ENCODE results near the gene SLC30A7. TPM values are rescaled to one million over a fixed set of nuclear protein-coding genes. Genes with fewer than 3 reads are reported as not detected.

The SLC30A7 gene, protein sequence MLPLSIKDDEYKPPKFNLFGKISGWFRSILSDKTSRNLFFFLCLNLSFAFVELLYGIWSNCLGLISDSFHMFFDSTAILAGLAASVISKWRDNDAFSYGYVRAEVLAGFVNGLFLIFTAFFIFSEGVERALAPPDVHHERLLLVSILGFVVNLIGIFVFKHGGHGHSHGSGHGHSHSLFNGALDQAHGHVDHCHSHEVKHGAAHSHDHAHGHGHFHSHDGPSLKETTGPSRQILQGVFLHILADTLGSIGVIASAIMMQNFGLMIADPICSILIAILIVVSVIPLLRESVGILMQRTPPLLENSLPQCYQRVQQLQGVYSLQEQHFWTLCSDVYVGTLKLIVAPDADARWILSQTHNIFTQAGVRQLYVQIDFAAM
- 16.1 and 16.4 TPM in 2 replicates for total RNA-seq (2022)
- percentile 74 among the genes with signal in this experiment for Bru-seq, nascent RNA
- percentile 74 among the genes with signal in this experiment for BruChase-seq, experiment 1, labeled RNA remaining after a 2-hour chase
- percentile 77 among the genes with signal in this experiment for BruChase-seq, experiment 2, labeled RNA remaining after a 6-hour chase
- long read RNA-seq, full-length matches to known transcripts = 6 of 7 reads
- long read RNA-seq, partial matches to known transcripts = 0 of 7 reads
- long read RNA-seq, other reads (novel, unspliced or antisense) = 1 of 7 reads

DNA sequence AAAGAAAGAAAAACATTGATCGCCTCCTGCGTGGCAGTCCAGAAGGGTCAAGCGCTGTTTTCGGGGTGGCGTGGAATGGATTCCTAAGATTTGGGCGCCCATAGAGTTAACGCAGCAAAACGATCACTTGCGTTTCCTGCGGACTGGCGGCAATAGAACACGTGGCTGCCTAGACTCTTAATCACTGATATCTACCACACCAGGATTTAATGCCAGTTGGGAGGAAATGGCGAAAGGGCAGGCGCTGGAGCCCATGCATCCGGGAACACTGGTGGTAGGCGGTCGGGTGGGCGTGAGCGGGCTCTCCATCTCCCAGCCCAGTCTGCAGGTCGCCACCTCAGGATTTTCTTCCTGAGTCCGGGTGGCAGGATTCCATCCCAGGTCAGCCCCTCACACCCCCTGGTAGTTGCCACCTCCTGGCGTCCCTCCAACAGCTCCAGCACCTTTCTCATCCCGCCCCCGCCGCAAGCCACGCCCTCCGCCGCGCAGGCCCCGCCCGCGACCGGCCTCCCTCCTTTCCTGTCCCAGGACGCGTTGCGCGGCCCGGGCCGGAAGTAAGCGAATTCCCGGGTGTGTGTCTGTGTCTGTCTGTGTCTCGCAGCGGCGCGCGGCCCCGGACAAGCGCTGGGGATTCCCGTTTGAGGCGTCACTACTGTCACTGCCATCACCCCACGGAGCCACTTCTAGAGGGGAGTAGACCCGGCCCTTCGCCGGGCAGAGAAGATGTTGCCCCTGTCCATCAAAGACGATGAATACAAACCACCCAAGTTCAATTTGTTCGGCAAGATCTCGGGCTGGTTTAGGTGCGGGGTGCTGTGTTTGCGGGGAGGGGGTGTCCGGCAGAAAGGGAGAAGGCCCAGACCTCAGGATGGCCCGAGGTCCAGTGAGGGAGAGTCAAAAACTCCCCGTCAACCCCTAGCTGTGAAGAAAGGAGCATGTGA, at the start of gene SLC30A7:
TSS of gene SLC30A7 (plus strand) at position 551 of the 941 bp plus-strand sequence. CDS start at position 724, 173 bp downstream.
- H3K4me1 Mint-ChIP-seq (ENCODE audit: low read depth, unreplicated experiment) = no peaks in the 10 kb centered on the region
- H3K27me3 Mint-ChIP-seq (ENCODE audit: insufficient read depth, unreplicated experiment) = no peaks in the 10 kb centered on the region
- peaks cover 6% of the 10 kb centered on the region for H3K36me3 Mint-ChIP-seq (ENCODE audit: insufficient read depth, unreplicated experiment)
- H3K9me3 ChIP-seq = no peaks in the 10 kb centered on the region
- CTCF ChIA-PET = no interaction called here
- H3K4me3 Mint-ChIP-seq (ENCODE audit: unreplicated experiment) = peak within 1 kb of the TSS; percentile 83
- BruUV-seq (replicated peaks) = TSS peak; percentile 31
- H3K27ac Mint-ChIP-seq (ENCODE audit: unreplicated experiment) = peak within 1 kb of the TSS; percentile 95
- TF ChIP-seq, protein P1, sequence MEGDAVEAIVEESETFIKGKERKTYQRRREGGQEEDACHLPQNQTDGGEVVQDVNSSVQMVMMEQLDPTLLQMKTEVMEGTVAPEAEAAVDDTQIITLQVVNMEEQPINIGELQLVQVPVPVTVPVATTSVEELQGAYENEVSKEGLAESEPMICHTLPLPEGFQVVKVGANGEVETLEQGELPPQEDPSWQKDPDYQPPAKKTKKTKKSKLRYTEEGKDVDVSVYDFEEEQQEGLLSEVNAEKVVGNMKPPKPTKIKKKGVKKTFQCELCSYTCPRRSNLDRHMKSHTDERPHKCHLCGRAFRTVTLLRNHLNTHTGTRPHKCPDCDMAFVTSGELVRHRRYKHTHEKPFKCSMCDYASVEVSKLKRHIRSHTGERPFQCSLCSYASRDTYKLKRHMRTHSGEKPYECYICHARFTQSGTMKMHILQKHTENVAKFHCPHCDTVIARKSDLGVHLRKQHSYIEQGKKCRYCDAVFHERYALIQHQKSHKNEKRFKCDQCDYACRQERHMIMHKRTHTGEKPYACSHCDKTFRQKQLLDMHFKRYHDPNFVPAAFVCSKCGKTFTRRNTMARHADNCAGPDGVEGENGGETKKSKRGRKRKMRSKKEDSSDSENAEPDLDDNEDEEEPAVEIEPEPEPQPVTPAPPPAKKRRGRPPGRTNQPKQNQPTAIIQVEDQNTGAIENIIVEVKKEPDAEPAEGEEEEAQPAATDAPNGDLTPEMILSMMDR (IDR thresholded peaks at IDR 0.05; ENCODE audit: insufficient read depth in 1 of 2, low read depth in 1 of 2, low read length in 1 of 2, severe bottlenecking in 1 of 2, unreplicated experiment in 1 of 2) = no peak
- no peaks in the 10 kb centered on the region for H3K4me1 ChIP-seq
- peak within 1 kb of the TSS; percentile 74 for H3K4me3 ChIP-seq (ENCODE audit: low read depth, low read length)
- no peaks in the 10 kb centered on the region for H3K36me3 ChIP-seq (ENCODE audit: control insufficient read depth, insufficient read depth, low read length)
- H3K9me3 Mint-ChIP-seq (ENCODE audit: unreplicated experiment) = no peaks in the 10 kb centered on the region
- intact Hi-C loops (cut with micrococcal nuclease; ENCODE audit: unreplicated experiment) = no loop called here
- no peaks in the 10 kb centered on the region for H3K27me3 ChIP-seq (replicated peaks; ENCODE audit: control insufficient read depth, insufficient read depth, low read length)
- peak; percentile 91 to 92 for DNase-seq
- POLR2A ChIA-PET = no interaction called here

DNA sequence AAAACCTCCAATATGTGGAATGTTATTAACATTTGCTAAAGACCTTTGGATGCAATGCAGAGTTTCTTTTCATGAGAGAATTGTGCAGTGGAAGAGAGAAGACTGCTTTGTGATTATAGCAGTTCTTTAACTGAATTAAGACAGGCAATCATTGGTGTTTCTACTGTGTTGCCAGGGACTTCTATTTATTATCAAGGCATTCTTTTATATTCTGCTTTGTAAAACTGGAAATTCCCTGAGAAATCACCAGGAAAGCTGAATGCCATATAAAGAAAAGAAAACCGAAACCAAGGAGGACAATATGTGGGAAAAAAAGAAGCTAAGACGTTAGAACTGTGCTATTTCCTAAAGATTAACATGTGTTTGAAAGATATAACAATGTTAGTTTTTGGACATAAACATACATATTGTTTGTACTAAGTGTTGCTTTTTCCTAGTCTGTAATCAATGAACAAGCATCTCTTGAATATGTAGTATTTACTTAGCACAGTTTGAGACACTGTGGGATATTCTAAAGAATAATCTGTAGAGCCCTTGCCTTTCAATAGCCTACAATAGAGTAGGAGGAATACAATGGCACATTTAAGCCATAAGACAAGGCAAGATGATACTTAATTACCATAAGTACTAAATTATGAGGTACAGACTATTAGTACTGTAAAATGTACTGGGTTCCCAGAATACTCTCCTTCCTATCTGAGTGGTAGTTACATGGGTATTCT, 48.4 kb upstream of the SLC30A7 start:
- TF ChIP-seq, protein P1 (IDR thresholded peaks at IDR 0.05; ENCODE audit: insufficient read depth in 1 of 2, low read depth in 1 of 2, low read length in 1 of 2, severe bottlenecking in 1 of 2, unreplicated experiment in 1 of 2) = no peak
- Mint-ChIP-seq H3K27me3 (ENCODE audit: insufficient read depth, unreplicated experiment) (peaks cover 3% of the 10 kb centered on the region), H3K4me1 (ENCODE audit: low read depth, unreplicated experiment) (no peaks in the 10 kb centered on the region), H3K36me3 (ENCODE audit: insufficient read depth, unreplicated experiment) (no peaks in the 10 kb centered on the region), H3K9me3 (ENCODE audit: unreplicated experiment) (no peaks in the 10 kb centered on the region), H3K4me3 (ENCODE audit: unreplicated experiment) (no peak overlapping the region), H3K27ac (ENCODE audit: unreplicated experiment) (no peak overlapping the region)
- CTCF ChIA-PET = no interaction called here
- no peaks in the 10 kb centered on the region for H3K36me3 ChIP-seq (ENCODE audit: control insufficient read depth, insufficient read depth, low read length)
- POLR2A ChIA-PET = no interaction called here
- no peak overlapping the region for H3K4me3 ChIP-seq (ENCODE audit: low read depth, low read length)
- BruUV-seq (replicated peaks) = no TSS peak
- DNase-seq = no peak
- H3K9me3 ChIP-seq = no peaks in the 10 kb centered on the region
- intact Hi-C loops (cut with micrococcal nuclease; ENCODE audit: unreplicated experiment) = no loop called here
- H3K27me3 ChIP-seq (replicated peaks; ENCODE audit: control insufficient read depth, insufficient read depth, low read length) = no peaks in the 10 kb centered on the region
- H3K4me1 ChIP-seq = no peaks in the 10 kb centered on the region
